Non-pigmented ciliary epithelial cell (primary cell): ENCODE results near the gene KCNMA1.

Source experiments
- DNase-seq: peaks from one replicate; pipeline ENCODE4 v3.0.0-alpha.2; 2010; ENCODE audit warnings: low read depth

Gene KCNMA1

GRCh38 chr10:76981251-76981650 is 656.4 kb downstream of the KCNMA1 start:
- no peak for DNase-seq

- DNase-seq: no peak
Observed at GRCh38 chr10:76977901-76978300, 659.7 kb downstream of the KCNMA1 start.

GRCh38 chr10:76977046-76977445 is 660.6 kb downstream of the KCNMA1 start:
- DNase-seq: no peak

- no peak for DNase-seq
Observed at GRCh38 chr10:76976142-76976541, 661.5 kb downstream of the KCNMA1 start.

- DNase-seq: no peak
Observed at GRCh38 chr10:76975126-76975525, 662.5 kb downstream of the KCNMA1 start.

GRCh38 chr10:76974017-76974691 is 663.5 kb downstream of the KCNMA1 start:
- no peak for DNase-seq

GRCh38 chr10:76973091-76974016 is 664.3 kb downstream of the KCNMA1 start:
- no peak for DNase-seq

- DNase-seq: no peak
Observed at GRCh38 chr10:76972541-76972940, 665.1 kb downstream of the KCNMA1 start.

- no peak for DNase-seq
Observed at GRCh38 chr10:76971547-76972170, 665.9 kb downstream of the KCNMA1 start.

GRCh38 chr10:76970711-76971519 is 666.7 kb downstream of the KCNMA1 start:
- DNase-seq: no peak

- no peak for DNase-seq
Observed at GRCh38 chr10:76969366-76969948, 668.2 kb downstream of the KCNMA1 start.

GRCh38 chr10:76968483-76968882 is 669.1 kb downstream of the KCNMA1 start:
- no peak for DNase-seq

- DNase-seq: no peak
Observed at GRCh38 chr10:76962851-76963250, 674.8 kb downstream of the KCNMA1 start.

GRCh38 chr10:76961841-76962240 is 675.8 kb downstream of the KCNMA1 start:
- no peak for DNase-seq

- DNase-seq: no peak
Observed at GRCh38 chr10:76959111-76959510, 678.5 kb downstream of the KCNMA1 start.

GRCh38 chr10:76954838-76955237 is 682.8 kb downstream of the KCNMA1 start:
- DNase-seq: no peak

GRCh38 chr10:76950354-76950753 is 687.3 kb downstream of the KCNMA1 start:
- DNase-seq: no peak

GRCh38 chr10:76946270-76946669 is 691.3 kb downstream of the KCNMA1 start:
- no peak for DNase-seq

GRCh38 chr10:76945166-76945565 is 692.4 kb downstream of the KCNMA1 start:
- no peak for DNase-seq

- DNase-seq: no peak
Observed at GRCh38 chr10:76944640-76945039, 693.0 kb downstream of the KCNMA1 start.

GRCh38 chr10:76942628-76943416 is 694.8 kb downstream of the KCNMA1 start:
- no peak for DNase-seq
